Measurements from ENCODE around the gene USF2. TPM values are rescaled to one million over a fixed set of nuclear protein-coding genes. Genes with fewer than 3 reads are reported as not detected.

Gene USF2
- total and polyA plus RNA-seq, 2 donors (not counting 1 experiment from before 2014, with no cell fraction given), result 318 to 377 TPM

DNA sequence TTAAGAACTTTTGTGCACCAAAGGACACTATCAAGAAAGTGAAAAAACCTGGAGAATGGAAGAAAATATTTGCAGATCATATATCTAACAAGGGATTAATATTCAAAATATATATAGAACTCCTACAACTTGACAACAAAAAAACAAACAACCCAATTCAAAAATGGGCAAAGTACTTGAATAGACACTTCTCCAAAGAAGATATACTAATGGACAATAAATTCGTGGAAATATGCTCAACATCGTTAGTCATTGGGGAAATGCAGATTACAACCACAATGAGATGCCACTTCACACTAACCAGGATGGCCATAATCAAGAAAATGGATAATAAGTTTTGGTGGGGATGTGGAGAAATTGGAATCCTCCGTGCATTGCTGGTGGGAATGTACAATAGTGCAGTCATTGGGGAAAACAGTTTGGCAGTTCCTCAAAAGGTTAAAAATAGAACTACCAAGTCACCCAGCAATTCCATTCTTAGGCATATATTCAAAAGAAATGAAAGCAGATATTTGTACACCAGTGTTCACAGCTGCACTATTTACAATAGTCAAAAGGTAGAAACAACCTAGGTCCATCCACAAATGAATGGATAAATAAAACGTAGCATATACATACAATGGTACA, 22.2 kb upstream of the USF2 start:
- Histone ChIP-seq H4K20me1 (ENCODE audit: control insufficient read depth, insufficient read depth, low read length, poor library complexity, severe bottlenecking) (peaks cover 5% of the 10 kb centered on the region), H3K27ac (ENCODE audit: low read length in 2 of 2) (no peak overlapping the region), H3K4me3 (ENCODE audit: control extremely low read depth in 1 of 5, extremely low read depth in 1 of 5, insufficient read depth in 1 of 5, low read depth in 2 of 5, low read length in 4 of 5) (no peak overlapping the region), H3K4me1 (ENCODE audit: control insufficient read depth in 2 of 2, insufficient read depth in 2 of 2, low read length in 2 of 2) (peaks cover 13 to 30% of the 10 kb centered on the region in 2 donors), H3K4me2 (replicated peaks; ENCODE audit: low read depth, low read length, poor library complexity, severe bottlenecking) (no peak overlapping the region), H3K9ac (ENCODE audit: low read length) (no peak overlapping the region), H3K9me3 (ENCODE audit: control extremely low read depth in 1 of 3, control insufficient read depth in 2 of 3, insufficient read depth in 1 of 3, low read length in 2 of 3) (peaks cover 0 to 5% (median 5%) of the 10 kb centered on the region in 3 donors), H2AFZ (ENCODE audit: insufficient read depth, low read depth, low read length, poor library complexity, severe bottlenecking) (no peak overlapping the region), H3K27me3 (replicated peaks in 1 of 4; ENCODE audit: control extremely low read depth in 1 of 4, control insufficient read depth in 3 of 4, insufficient read depth in 4 of 4, low read length in 3 of 4) (peaks cover 0 to 6% (median 0%) of the 10 kb centered on the region in 4 experiments), H3K79me2 (ENCODE audit: control insufficient read depth, insufficient read depth, low read length) (no peaks in the 10 kb centered on the region), H3K36me3 (replicated peaks in 1 of 2; ENCODE audit: control extremely low read depth in 1 of 2, control insufficient read depth in 1 of 2, extremely low read depth in 1 of 2, insufficient read depth in 2 of 2, low read length in 1 of 2) (no peaks in the 10 kb centered on the region)
- Mint-ChIP-seq H3K9me3 (ENCODE audit: insufficient read depth) (no peaks in the 10 kb centered on the region), H3K4me3 (peak overlapping the region; percentile 66), H3K27ac (peak overlapping the region; percentile 34), H3K4me1 (peaks cover 24% of the 10 kb centered on the region), H3K27me3 (peaks cover 12% of the 10 kb centered on the region)
- ATAC-seq (ENCODE audit: low read depth), result no peak
- TF ChIP-seq CTCF (IDR thresholded peaks at IDR 0.05) (no peak), EZH2 (IDR thresholded peaks at IDR 0.05; ENCODE audit: borderline replicate concordance, insufficient read depth, low read depth, low read length, poor library complexity, severe bottlenecking) (no peak)
- DNase-seq, result no peak
- WGBS (ENCODE audit: insufficient coverage), result no CpG with 5 or more reads among the region's 4 CpGs
- CTCF ChIA-PET, result interaction anchor here (1.3 kb wide), 1 partner anchor 23 kb away, joined by 3 read pairs; the partner anchor contains the start of gene USF2
- intact Hi-C loops (cut with micrococcal nuclease), result no loop called here
- POLR2A ChIA-PET, result interaction anchor here (1.0 kb wide), 1 partner anchor 92 kb away, joined by 3 read pairs; the partner anchor contains the start of gene FXYD5

Data from B cell (primary cell).